ENCODE data around the gene ARHGEF10L.
A peak's percentile ranks its signal among the peaks of the same experiment; 100 is the strongest.

Gene ARHGEF10L

GRCh38 chr1:17642169-17642568 is 102.7 kb downstream of the ARHGEF10L start:
- DNase-seq: no peak

GRCh38 chr1:17642943-17643342 is 103.4 kb downstream of the ARHGEF10L start:
- no peak for DNase-seq

GRCh38 chr1:17643861-17644703 is 104.6 kb downstream of the ARHGEF10L start:
- DNase-seq: no peak

GRCh38 chr1:17645068-17645911 is 105.8 kb downstream of the ARHGEF10L start:
- peak; percentile 87 for DNase-seq

- DNase-seq: no peak
Measured at GRCh38 chr1:17646444-17647280, 107.2 kb downstream of the ARHGEF10L start.

GRCh38 chr1:17648457-17649145 is 109.1 kb downstream of the ARHGEF10L start:
- DNase-seq: no peak

- no peak for DNase-seq
Measured at GRCh38 chr1:17649371-17650106, 110.0 kb downstream of the ARHGEF10L start.

GRCh38 chr1:17653276-17653675 is 113.8 kb downstream of the ARHGEF10L start:
- no peak for DNase-seq

GRCh38 chr1:17653728-17654351 is 114.3 kb downstream of the ARHGEF10L start:
- no peak for DNase-seq

GRCh38 chr1:17654519-17654918 is 115.0 kb downstream of the ARHGEF10L start:
- no peak for DNase-seq

- no peak for DNase-seq
Measured at GRCh38 chr1:17655169-17655568, 115.7 kb downstream of the ARHGEF10L start.

GRCh38 chr1:17655922-17656321 is 116.4 kb downstream of the ARHGEF10L start:
- DNase-seq: no peak

- no peak for DNase-seq
Measured at GRCh38 chr1:17657436-17657835, 117.9 kb downstream of the ARHGEF10L start.

GRCh38 chr1:17658837-17659236 is 119.3 kb downstream of the ARHGEF10L start:
- DNase-seq: no peak

- no peak for DNase-seq
Measured at GRCh38 chr1:17661546-17662157, 122.2 kb downstream of the ARHGEF10L start.

- DNase-seq: no peak
Measured at GRCh38 chr1:17662296-17662695, 122.8 kb downstream of the ARHGEF10L start.

GRCh38 chr1:17662786-17663185 is 123.3 kb downstream of the ARHGEF10L start:
- DNase-seq: no peak

GRCh38 chr1:17663646-17664045 is 124.1 kb downstream of the ARHGEF10L start:
- DNase-seq: no peak

- no peak for DNase-seq
Measured at GRCh38 chr1:17664322-17664721, 124.8 kb downstream of the ARHGEF10L start.

- no peak for DNase-seq
Measured at GRCh38 chr1:17665054-17665453, 125.6 kb downstream of the ARHGEF10L start.
